ENCODE data around the gene ZNF805.
"Not testable (repeated sequence)": the region's sequence is repeated elsewhere in the genome, so short reads cannot be mapped to it uniquely, and the experiment has no call there.

ZNF805 gene

GRCh38 chr19:57244513-57244912 lies 4.1 kb downstream of the ZNF805 start:
- TF ChIP-seq CTCF (IDR thresholded peaks at IDR 0.05) = no peak
- no peak overlapping the region for H3K27ac ChIP-seq
- H3K4me3 ChIP-seq = no peak overlapping the region
- DNase-seq (ENCODE audit: low spot score) = no peak

- TF ChIP-seq CTCF (IDR thresholded peaks at IDR 0.05) = no peak
- DNase-seq (ENCODE audit: low spot score) = no peak
- no peak overlapping the region for H3K4me3 ChIP-seq
- H3K27ac ChIP-seq = no peak overlapping the region
These were observed 4.6 kb downstream of the ZNF805 start for GRCh38 chr19:57245066-57245465.

- DNase-seq (ENCODE audit: low spot score) = no peak
- no peak overlapping the region for H3K27ac ChIP-seq
- no peak for TF ChIP-seq CTCF (IDR thresholded peaks at IDR 0.05)
- no peak overlapping the region for H3K4me3 ChIP-seq
These were observed 5.5 kb downstream of the ZNF805 start for GRCh38 chr19:57245959-57246358.

- Histone ChIP-seq H3K27ac (no peak overlapping the region), H3K4me3 (no peak overlapping the region)
- DNase-seq (ENCODE audit: low spot score) = no peak
- no peak for TF ChIP-seq CTCF (IDR thresholded peaks at IDR 0.05)
These were observed 8.2 kb downstream of the ZNF805 start for GRCh38 chr19:57248646-57249045.

GRCh38 chr19:57249329-57249728 lies 8.9 kb downstream of the ZNF805 start:
- TF ChIP-seq CTCF (IDR thresholded peaks at IDR 0.05) = no peak
- Histone ChIP-seq H3K4me3 (no peak overlapping the region), H3K27ac (no peak overlapping the region)
- no peak for DNase-seq (ENCODE audit: low spot score)

- H3K4me3 ChIP-seq; H3K27ac ChIP-seq; DNase-seq (ENCODE audit: low spot score): not testable (repeated sequence)
These were observed 13.3 kb downstream of the ZNF805 start for GRCh38 chr19:57253767-57254166.

GRCh38 chr19:57262044-57262443 lies 21.6 kb downstream of the ZNF805 start:
- DNase-seq (ENCODE audit: low spot score) = no peak
- Histone ChIP-seq H3K27ac (no peak overlapping the region), H3K4me3 (no peak overlapping the region)
- TF ChIP-seq CTCF (IDR thresholded peaks at IDR 0.05) = no peak

- TF ChIP-seq CTCF (IDR thresholded peaks at IDR 0.05) = no peak
- no peak for DNase-seq (ENCODE audit: low spot score)
- no peak overlapping the region for H3K27ac ChIP-seq
- no peak overlapping the region for H3K4me3 ChIP-seq
These were observed 22.9 kb downstream of the ZNF805 start for GRCh38 chr19:57263244-57263741.
